HEK293 (cell line): ENCODE results near the gene ERCC1.

Source experiments
- EGR2 ChIP-seq: fragments of 450-650 bp; formaldehyde crosslinking; IDR thresholded peaks from 2 replicates; pipeline ENCODE4 v1.5.1; 2016; ENCODE audit warnings: low read depth, missing biosample characterization, missing genetic modification characterization
- GLIS2 ChIP-seq: fragments of 450-650 bp; formaldehyde crosslinking; IDR thresholded peaks from 2 replicates; pipeline ENCODE4 v1.5.1; 2016; ENCODE audit warnings: missing biosample characterization, missing genetic modification characterization
- KLF1 ChIP-seq: fragments of 450-650 bp; formaldehyde crosslinking; IDR thresholded peaks from 2 replicates; pipeline ENCODE4 v1.5.1; 2016; ENCODE audit warnings: missing biosample characterization, missing genetic modification characterization
- KLF16 ChIP-seq: fragments of 450-650 bp; formaldehyde crosslinking; IDR thresholded peaks from 2 replicates; pipeline ENCODE4 v1.5.1; 2017; ENCODE audit warnings: missing biosample characterization, missing genetic modification characterization
- RBAK ChIP-seq: fragments of 450-650 bp; formaldehyde crosslinking; IDR thresholded peaks from 2 replicates; pipeline ENCODE4 v1.5.1; 2016; ENCODE audit warnings: missing biosample characterization, missing genetic modification characterization
- SP7 ChIP-seq: fragments of 450-650 bp; formaldehyde crosslinking; IDR thresholded peaks from 2 replicates; pipeline ENCODE4 v1.5.1; 2016; ENCODE audit warnings: missing biosample characterization, missing genetic modification characterization
- ZBTB20 ChIP-seq: fragments of 450-650 bp; formaldehyde crosslinking; IDR thresholded peaks from 2 replicates; pipeline ENCODE4 v1.5.1; 2016; ENCODE audit warnings: missing biosample characterization, missing genetic modification characterization
- ZBTB21 ChIP-seq: fragments of 450-650 bp; formaldehyde crosslinking; IDR thresholded peaks from 2 replicates; pipeline ENCODE4 v1.5.1; 2017; ENCODE audit warnings: missing biosample characterization, missing genetic modification characterization
- ZBTB48 ChIP-seq: fragments of 450-650 bp; formaldehyde crosslinking; IDR thresholded peaks from 2 replicates; pipeline ENCODE4 v1.5.1; 2016; ENCODE audit warnings: missing biosample characterization, missing genetic modification characterization
- ZEB2 ChIP-seq: fragments of 450-650 bp; formaldehyde crosslinking; IDR thresholded peaks from 2 replicates; pipeline ENCODE4 v1.5.1; 2016; ENCODE audit warnings: missing biosample characterization, missing genetic modification characterization
- ZIC2 ChIP-seq: fragments of 450-650 bp; formaldehyde crosslinking; IDR thresholded peaks from 2 replicates; pipeline ENCODE4 v1.5.1; 2016; ENCODE audit warnings: missing biosample characterization, missing genetic modification characterization
- ZNF121 ChIP-seq: fragments of 450-650 bp; formaldehyde crosslinking; IDR thresholded peaks from 2 replicates; pipeline ENCODE4 v1.5.1; 2016; ENCODE audit warnings: missing biosample characterization, missing genetic modification characterization
- ZNF366 ChIP-seq: fragments of 450-650 bp; formaldehyde crosslinking; conservative IDR thresholded peaks from 2 replicates; pipeline ENCODE4 v1.5.1; 2016; ENCODE audit warnings: missing biosample characterization, missing genetic modification characterization
- ZNF394 ChIP-seq: fragments of 450-650 bp; formaldehyde crosslinking; IDR thresholded peaks from 2 replicates; pipeline ENCODE4 v1.5.1; 2016; ENCODE audit warnings: missing biosample characterization, missing genetic modification characterization, mild to moderate bottlenecking, moderate library complexity, borderline replicate concordance
- ZNF473 ChIP-seq: fragments of 450-650 bp; formaldehyde crosslinking; IDR thresholded peaks from 2 replicates; pipeline ENCODE4 v1.5.1; 2017; ENCODE audit warnings: missing biosample characterization, missing genetic modification characterization
- ZNF514 ChIP-seq: fragments of 450-650 bp; formaldehyde crosslinking; IDR thresholded peaks from 2 replicates; pipeline ENCODE4 v1.5.1; 2016; ENCODE audit warnings: missing biosample characterization, missing genetic modification characterization
- ZNF658 ChIP-seq: fragments of 450-650 bp; formaldehyde crosslinking; IDR thresholded peaks from 2 replicates; pipeline ENCODE4; 2016; ENCODE audit warnings: missing biosample characterization, missing genetic modification characterization
- ZNF76 ChIP-seq: fragments of 450-650 bp; formaldehyde crosslinking; IDR thresholded peaks from 2 replicates; pipeline ENCODE4; 2016; ENCODE audit warnings: low read depth, missing biosample characterization, missing genetic modification characterization, borderline replicate concordance
- ZNF777 ChIP-seq: fragments of 450-650 bp; formaldehyde crosslinking; IDR thresholded peaks from 2 replicates; pipeline ENCODE4 v1.5.1; 2017; ENCODE audit warnings: missing biosample characterization, missing genetic modification characterization, borderline replicate concordance
- ZXDB ChIP-seq: fragments of 450-650 bp; formaldehyde crosslinking; IDR thresholded peaks from 2 replicates; pipeline ENCODE4 v1.5.1; 2016; ENCODE audit warnings: missing biosample characterization, missing genetic modification characterization
- TF ChIP-seq, protein P1 (sequence below): fragments of 450-650 bp; formaldehyde crosslinking; IDR thresholded peaks from 2 replicates; pipeline ENCODE4 v1.5.1; 2016; ENCODE audit warnings: missing biosample characterization, missing genetic modification characterization
- TF ChIP-seq, protein P2 (sequence below): fragments of 450-650 bp; formaldehyde crosslinking; IDR thresholded peaks from 2 replicates; pipeline ENCODE4 v1.5.1; 2016; ENCODE audit warnings: missing biosample characterization, missing genetic modification characterization
- TF ChIP-seq, protein P3 (sequence below): fragments of 450-650 bp; formaldehyde crosslinking; IDR thresholded peaks from 2 replicates; pipeline ENCODE4 v1.5.1; 2016; ENCODE audit warnings: missing biosample characterization, missing genetic modification characterization
- TF ChIP-seq, protein P4 (sequence below): fragments of 450-650 bp; formaldehyde crosslinking; IDR thresholded peaks from 2 replicates; pipeline ENCODE4 v1.5.1; 2016; ENCODE audit warnings: missing biosample characterization, missing genetic modification characterization
- TF ChIP-seq, protein P5 (sequence below): fragments of 450-650 bp; formaldehyde crosslinking; IDR thresholded peaks from 2 replicates; pipeline ENCODE4 v1.5.1; 2016; ENCODE audit warnings: missing biosample characterization, missing genetic modification characterization, borderline replicate concordance

ERCC1 gene

DNA sequence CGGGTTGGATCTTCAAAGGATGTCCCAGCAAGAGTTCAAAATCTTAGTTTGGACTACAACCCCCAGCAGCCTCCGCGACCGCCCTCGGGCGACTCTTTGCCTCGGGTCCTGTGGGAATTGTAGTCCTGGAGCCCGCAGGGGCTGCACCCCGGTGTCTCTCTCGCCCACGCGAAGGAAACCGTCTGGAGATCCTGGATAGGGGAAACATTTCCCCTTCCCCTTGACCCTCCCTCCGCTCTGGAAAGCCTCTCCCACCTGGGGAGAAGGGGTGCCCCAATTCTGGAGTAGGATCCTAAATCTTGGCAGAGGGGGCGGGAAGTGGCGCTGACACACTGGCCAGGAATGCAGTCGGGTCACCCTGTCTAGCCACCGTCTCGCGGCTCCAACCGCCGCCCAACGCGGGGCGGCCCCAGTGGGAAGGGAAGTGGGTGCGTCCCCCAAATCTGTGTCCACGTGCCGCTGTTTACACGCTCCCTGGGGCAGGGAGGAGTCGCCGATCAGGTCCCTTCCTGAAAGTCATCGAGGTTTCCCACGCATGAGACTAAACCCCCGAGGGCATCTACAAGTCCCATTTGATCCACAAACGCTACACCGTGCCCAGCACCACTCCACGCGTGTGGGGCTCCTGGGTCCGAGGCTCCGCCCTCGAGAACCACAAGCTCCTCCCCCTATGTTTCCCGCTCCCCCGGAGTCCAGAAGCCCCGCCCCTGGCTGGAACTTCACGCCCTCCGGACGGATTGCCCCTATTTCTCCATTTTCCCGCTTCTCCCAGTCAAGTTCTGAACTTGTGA lies 18.1 kb downstream of the ERCC1 start (continued):
- TF ChIP-seq ZEB2 (tag by site-specific recombination) = peak; percentile 69
- TF ChIP-seq SP7 (tag by site-specific recombination) = peak; percentile 46
- TF ChIP-seq ZNF777 (tag by site-specific recombination) = peak; percentile 55; the same call in 1 of the 2 replicates
- peak; percentile 2; the same call in 1 of the 2 replicates for TF ChIP-seq ZNF394 (tag by site-specific recombination)
- TF ChIP-seq RBAK (tag by site-specific recombination) = no peak
- TF ChIP-seq, protein P1, sequence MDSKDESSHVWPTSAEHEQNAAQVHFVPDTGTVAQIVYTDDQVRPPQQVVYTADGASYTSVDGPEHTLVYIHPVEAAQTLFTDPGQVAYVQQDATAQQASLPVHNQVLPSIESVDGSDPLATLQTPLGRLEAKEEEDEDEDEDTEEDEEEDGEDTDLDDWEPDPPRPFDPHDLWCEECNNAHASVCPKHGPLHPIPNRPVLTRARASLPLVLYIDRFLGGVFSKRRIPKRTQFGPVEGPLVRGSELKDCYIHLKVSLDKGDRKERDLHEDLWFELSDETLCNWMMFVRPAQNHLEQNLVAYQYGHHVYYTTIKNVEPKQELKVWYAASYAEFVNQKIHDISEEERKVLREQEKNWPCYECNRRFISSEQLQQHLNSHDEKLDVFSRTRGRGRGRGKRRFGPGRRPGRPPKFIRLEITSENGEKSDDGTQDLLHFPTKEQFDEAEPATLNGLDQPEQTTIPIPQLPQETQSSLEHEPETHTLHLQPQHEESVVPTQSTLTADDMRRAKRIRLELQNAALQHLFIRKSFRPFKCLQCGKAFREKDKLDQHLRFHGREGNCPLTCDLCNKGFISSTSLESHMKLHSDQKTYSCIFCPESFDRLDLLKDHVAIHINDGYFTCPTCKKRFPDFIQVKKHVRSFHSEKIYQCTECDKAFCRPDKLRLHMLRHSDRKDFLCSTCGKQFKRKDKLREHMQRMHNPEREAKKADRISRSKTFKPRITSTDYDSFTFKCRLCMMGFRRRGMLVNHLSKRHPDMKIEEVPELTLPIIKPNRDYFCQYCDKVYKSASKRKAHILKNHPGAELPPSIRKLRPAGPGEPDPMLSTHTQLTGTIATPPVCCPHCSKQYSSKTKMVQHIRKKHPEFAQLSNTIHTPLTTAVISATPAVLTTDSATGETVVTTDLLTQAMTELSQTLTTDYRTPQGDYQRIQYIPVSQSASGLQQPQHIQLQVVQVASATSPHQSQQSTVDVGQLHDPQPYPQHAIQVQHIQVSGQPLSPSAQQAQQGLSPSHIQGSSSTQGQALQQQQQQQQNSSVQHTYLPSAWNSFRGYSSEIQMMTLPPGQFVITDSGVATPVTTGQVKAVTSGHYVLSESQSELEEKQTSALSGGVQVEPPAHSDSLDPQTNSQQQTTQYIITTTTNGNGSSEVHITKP (tag by site-specific recombination) = peak; percentile 89
- TF ChIP-seq ZNF121 = peak; percentile 38; the same call in 1 of the 2 replicates
- TF ChIP-seq ZBTB21 (tag by site-specific recombination) = peak; percentile 5; the same call in 1 of the 2 replicates
- peak; percentile 72 for TF ChIP-seq EGR2 (tag by site-specific recombination)
- TF ChIP-seq ZXDB (tag by site-specific recombination) = peak; percentile 71; the same call in 1 of the 2 replicates
- TF ChIP-seq, protein P2, sequence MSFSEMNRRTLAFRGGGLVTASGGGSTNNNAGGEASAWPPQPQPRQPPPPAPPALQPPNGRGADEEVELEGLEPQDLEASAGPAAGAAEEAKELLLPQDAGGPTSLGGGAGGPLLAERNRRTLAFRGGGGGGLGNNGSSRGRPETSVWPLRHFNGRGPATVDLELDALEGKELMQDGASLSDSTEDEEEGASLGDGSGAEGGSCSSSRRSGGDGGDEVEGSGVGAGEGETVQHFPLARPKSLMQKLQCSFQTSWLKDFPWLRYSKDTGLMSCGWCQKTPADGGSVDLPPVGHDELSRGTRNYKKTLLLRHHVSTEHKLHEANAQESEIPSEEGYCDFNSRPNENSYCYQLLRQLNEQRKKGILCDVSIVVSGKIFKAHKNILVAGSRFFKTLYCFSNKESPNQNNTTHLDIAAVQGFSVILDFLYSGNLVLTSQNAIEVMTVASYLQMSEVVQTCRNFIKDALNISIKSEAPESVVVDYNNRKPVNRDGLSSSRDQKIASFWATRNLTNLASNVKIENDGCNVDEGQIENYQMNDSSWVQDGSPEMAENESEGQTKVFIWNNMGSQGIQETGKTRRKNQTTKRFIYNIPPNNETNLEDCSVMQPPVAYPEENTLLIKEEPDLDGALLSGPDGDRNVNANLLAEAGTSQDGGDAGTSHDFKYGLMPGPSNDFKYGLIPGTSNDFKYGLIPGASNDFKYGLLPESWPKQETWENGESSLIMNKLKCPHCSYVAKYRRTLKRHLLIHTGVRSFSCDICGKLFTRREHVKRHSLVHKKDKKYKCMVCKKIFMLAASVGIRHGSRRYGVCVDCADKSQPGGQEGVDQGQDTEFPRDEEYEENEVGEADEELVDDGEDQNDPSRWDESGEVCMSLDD (tag by site-specific recombination) = peak; percentile 97
- peak; percentile 75 for TF ChIP-seq GLIS2 (tag by site-specific recombination)
- TF ChIP-seq, protein P3, sequence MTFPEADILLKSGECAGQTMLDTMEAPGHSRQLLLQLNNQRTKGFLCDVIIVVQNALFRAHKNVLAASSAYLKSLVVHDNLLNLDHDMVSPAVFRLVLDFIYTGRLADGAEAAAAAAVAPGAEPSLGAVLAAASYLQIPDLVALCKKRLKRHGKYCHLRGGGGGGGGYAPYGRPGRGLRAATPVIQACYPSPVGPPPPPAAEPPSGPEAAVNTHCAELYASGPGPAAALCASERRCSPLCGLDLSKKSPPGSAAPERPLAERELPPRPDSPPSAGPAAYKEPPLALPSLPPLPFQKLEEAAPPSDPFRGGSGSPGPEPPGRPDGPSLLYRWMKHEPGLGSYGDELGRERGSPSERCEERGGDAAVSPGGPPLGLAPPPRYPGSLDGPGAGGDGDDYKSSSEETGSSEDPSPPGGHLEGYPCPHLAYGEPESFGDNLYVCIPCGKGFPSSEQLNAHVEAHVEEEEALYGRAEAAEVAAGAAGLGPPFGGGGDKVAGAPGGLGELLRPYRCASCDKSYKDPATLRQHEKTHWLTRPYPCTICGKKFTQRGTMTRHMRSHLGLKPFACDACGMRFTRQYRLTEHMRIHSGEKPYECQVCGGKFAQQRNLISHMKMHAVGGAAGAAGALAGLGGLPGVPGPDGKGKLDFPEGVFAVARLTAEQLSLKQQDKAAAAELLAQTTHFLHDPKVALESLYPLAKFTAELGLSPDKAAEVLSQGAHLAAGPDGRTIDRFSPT (tag by site-specific recombination) = peak; percentile 34; the same call in 1 of the 2 replicates
- TF ChIP-seq, protein P4, sequence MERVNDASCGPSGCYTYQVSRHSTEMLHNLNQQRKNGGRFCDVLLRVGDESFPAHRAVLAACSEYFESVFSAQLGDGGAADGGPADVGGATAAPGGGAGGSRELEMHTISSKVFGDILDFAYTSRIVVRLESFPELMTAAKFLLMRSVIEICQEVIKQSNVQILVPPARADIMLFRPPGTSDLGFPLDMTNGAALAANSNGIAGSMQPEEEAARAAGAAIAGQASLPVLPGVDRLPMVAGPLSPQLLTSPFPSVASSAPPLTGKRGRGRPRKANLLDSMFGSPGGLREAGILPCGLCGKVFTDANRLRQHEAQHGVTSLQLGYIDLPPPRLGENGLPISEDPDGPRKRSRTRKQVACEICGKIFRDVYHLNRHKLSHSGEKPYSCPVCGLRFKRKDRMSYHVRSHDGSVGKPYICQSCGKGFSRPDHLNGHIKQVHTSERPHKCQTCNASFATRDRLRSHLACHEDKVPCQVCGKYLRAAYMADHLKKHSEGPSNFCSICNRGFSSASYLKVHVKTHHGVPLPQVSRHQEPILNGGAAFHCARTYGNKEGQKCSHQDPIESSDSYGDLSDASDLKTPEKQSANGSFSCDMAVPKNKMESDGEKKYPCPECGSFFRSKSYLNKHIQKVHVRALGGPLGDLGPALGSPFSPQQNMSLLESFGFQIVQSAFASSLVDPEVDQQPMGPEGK (tag by site-specific recombination) = peak; percentile 56
- TF ChIP-seq ZNF473 (tag by site-specific recombination) = no peak
- TF ChIP-seq ZBTB20 (tag by site-specific recombination) = peak; percentile 41; the same call in 1 of the 2 replicates
- no peak for TF ChIP-seq ZIC2 (tag by site-specific recombination)
- peak; percentile 83 for TF ChIP-seq ZBTB48 (tag by site-specific recombination)
- 0 out of 2 replicates have a peak, but pooled peaks have one; percentile 11 for TF ChIP-seq ZNF366 (tag by site-specific recombination)
- TF ChIP-seq KLF16 (tag by site-specific recombination) = peak; percentile 85
- no peak for TF ChIP-seq ZNF514 (tag by site-specific recombination)
- TF ChIP-seq, protein P5, sequence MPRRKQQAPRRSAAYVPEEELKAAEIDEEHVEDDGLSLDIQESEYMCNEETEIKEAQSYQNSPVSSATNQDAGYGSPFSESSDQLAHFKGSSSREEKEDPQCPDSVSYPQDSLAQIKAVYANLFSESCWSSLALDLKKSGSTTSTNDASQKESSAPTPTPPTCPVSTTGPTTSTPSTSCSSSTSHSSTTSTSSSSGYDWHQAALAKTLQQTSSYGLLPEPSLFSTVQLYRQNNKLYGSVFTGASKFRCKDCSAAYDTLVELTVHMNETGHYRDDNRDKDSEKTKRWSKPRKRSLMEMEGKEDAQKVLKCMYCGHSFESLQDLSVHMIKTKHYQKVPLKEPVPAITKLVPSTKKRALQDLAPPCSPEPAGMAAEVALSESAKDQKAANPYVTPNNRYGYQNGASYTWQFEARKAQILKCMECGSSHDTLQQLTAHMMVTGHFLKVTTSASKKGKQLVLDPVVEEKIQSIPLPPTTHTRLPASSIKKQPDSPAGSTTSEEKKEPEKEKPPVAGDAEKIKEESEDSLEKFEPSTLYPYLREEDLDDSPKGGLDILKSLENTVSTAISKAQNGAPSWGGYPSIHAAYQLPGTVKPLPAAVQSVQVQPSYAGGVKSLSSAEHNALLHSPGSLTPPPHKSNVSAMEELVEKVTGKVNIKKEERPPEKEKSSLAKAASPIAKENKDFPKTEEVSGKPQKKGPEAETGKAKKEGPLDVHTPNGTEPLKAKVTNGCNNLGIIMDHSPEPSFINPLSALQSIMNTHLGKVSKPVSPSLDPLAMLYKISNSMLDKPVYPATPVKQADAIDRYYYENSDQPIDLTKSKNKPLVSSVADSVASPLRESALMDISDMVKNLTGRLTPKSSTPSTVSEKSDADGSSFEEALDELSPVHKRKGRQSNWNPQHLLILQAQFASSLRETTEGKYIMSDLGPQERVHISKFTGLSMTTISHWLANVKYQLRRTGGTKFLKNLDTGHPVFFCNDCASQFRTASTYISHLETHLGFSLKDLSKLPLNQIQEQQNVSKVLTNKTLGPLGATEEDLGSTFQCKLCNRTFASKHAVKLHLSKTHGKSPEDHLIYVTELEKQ = 0 out of 2 replicates have a peak, but pooled peaks have one; percentile 7
- peak; percentile 86 for TF ChIP-seq KLF1
- no peak for TF ChIP-seq ZNF658 (tag by site-specific recombination)
- TF ChIP-seq ZNF76 (tag by site-specific recombination) = peak; percentile 95
